Measurements from ENCODE around the gene VEZT.
"Not testable (repeated sequence)": the region's sequence is repeated elsewhere in the genome, so short reads cannot be mapped to it uniquely, and the experiment has no call there.

The VEZT gene

GRCh38 chr12:95217377-95218149 is at the start of gene VEZT, which contains the start of gene FGD6:
TSS of gene VEZT (plus strand) at chr12:95217807. CDS start at chr12:95217851, 44 bp downstream.
TSS of gene FGD6 (minus strand) at chr12:95217467. CDS start at chr12:95217240, 227 bp downstream.
- peak; percentile 100 for DNase-seq (ENCODE audit: low spot score)

GRCh38 chr12:95168746-95169145 is 48.9 kb upstream of the VEZT start:
- no peak for DNase-seq (ENCODE audit: low spot score)

- peak; percentile 95 for DNase-seq (ENCODE audit: low spot score)
Measured at GRCh38 chr12:95169368-95169767, 48.2 kb upstream of the VEZT start.

DNA sequence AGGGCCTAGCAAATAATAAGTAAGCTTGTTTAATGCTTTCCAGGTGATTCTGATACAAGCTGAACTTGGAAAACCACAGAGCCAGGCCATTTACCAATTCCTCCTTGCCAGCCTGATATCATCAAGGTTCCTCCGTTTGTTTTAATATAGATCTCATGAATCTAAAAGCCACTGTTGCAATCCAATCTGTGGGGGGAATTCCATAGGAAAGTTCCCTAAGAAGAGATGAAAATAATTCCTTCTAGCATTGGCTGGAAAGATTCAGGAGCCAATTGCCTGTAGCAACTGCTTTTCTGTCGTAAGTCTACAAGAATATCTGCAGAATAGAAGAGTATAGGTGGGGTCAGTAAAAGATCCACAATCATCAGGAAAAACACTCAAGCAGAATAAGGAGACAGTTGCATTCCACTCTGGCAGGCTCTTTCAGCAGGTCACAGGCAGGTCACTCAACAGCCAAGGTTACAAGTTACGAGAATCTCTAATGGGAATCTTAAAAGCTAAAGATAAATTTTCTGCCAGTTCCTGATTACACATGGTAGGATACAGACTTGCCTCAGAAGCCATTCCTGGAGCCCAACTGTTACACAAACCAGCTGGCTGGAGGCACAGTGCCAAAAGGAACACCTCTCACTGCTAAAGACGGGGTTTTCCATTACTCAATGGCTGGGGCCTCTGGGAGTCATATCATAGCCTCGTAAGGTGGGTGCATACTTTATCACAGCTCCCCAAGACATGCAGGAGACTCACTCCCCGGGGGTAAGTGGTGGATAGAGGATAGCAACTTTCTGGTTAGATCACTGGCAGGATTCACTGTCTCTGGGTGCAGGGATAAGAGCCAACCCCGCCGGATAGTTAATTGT is 44.0 kb upstream of the VEZT start:
- DNase-seq (ENCODE audit: low spot score): peak; percentile 93

GRCh38 chr12:95177201-95177768 is 40.3 kb upstream of the VEZT start:
- DNase-seq (ENCODE audit: low spot score): no peak

GRCh38 chr12:95178136-95178535 is 39.5 kb upstream of the VEZT start:
- DNase-seq (ENCODE audit: low spot score): no peak

- DNase-seq (ENCODE audit: low spot score): no peak
Measured at GRCh38 chr12:95179011-95179410, 38.6 kb upstream of the VEZT start.

GRCh38 chr12:95181103-95181502 is 36.5 kb upstream of the VEZT start:
- no peak for DNase-seq (ENCODE audit: low spot score)

- peak; percentile 68 for DNase-seq (ENCODE audit: low spot score)
Measured at GRCh38 chr12:95182868-95183415, 34.7 kb upstream of the VEZT start.

DNA sequence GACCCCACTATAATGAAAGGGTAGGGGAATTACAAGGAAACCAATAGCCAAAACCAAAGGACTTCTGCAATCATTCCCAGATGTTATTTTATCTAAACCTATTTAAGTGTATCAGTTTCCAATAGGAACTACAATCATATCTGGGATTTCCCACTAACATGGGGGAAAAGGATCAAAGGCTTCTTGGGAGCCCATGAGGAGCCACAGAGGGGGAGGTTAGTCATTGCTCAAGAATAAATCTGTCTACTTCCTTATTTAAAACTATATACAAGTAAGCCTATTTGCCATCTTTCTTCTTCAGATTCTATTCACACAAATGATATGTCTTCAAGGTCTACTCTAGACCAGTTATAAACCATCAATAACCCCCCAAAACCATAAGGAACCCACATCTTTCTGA is 33.5 kb upstream of the VEZT start:
- peak; percentile 61 for DNase-seq (ENCODE audit: low spot score)

DNA sequence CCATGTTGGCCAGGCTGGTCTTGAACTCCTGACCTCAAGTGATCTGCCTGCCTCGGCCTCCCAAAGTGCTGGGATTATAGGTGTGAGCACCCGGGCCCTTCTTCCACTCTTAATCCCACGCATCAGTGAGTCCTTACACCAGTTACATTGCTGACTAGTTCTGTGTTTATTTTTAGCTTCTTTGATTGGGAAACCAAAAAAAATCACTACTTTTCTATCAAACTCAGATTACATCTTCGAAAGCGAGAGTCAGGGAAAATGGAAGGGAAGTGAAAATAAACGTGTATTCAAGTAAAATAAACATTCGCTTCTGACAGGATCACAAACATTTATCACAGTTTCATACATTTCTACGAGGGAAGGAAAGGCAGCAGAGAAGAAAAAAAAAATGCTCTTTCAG is 32.5 kb upstream of the VEZT start:
- no peak for DNase-seq (ENCODE audit: low spot score)

DNA sequence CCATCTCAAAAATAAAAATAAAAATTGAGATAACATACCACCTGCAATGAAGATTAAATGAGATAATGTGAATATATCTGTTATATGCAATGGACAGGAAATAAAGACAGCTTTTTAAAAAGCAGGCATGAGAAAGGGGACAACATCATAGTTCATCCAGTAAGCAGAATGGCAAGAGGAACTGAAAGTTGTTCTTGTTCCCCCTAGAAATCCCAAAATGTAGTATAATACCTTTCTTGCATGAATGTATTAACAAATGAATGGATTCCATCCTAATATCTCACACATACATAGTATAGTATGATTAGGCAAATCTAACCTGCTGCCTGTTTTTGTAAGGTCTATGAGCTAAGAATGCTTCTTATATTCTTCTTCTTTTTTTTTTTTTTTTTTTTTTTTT is 31.8 kb upstream of the VEZT start:
- no peak for DNase-seq (ENCODE audit: low spot score)

- DNase-seq (ENCODE audit: low spot score): no peak
Measured at GRCh38 chr12:95187865-95188415, 29.7 kb upstream of the VEZT start.

GRCh38 chr12:95191060-95191696 is 26.4 kb upstream of the VEZT start:
- DNase-seq (ENCODE audit: low spot score): no peak

GRCh38 chr12:95192271-95192670 is 25.3 kb upstream of the VEZT start:
- DNase-seq (ENCODE audit: low spot score): no peak

GRCh38 chr12:95193139-95193538 is 24.5 kb upstream of the VEZT start:
- DNase-seq (ENCODE audit: low spot score): no peak

DNA sequence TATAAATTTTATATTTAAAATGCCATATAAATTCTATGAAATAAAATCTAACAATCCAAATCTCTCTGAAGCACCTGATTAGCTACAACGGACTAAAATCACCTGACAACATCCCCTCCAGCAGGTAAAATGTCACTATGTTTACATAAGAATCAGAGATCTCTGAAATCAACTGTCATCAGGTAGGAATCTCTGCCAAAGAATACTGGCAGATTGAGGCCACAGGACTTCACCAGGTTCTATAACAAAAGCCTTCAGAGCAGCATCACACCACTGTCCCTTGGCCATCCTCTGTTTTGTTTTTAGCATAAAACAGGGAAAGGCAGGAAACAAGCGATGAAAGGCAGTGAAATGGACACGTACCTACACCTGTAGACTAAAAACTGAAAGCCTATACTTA is 22.5 kb upstream of the VEZT start:
- DNase-seq (ENCODE audit: low spot score): no peak

- not testable (repeated sequence) for DNase-seq (ENCODE audit: low spot score)
Measured at GRCh38 chr12:95196875-95197569, 20.6 kb upstream of the VEZT start.

- no peak for DNase-seq (ENCODE audit: low spot score)
Measured at GRCh38 chr12:95197636-95198035, 20.0 kb upstream of the VEZT start.

DNA sequence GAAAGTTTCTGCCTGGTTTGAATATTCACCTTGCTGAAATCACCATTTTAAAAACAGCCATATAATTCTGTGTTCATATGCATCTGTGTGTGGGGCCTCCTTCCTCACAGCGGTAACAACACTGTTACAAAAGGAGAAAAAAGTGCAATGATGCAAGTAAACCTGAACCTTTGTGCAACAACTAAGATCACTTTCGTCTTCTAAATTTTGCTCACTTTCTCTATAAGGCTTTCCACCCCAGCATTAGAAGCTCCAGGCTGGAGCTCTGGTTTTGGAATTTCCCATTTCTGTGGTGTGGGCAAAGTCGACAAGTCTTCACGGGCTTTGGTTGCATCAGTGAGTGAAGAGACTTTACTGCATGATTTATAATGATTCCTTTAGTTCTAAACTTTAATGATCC is 18.7 kb upstream of the VEZT start:
- DNase-seq (ENCODE audit: low spot score): no peak

Measured in kidney tubule cell (primary cell).